ENCODE results near the gene DMD.

Gene DMD

GRCh38 chrX:31279359-31279758 is 1932.0 kb downstream of the DMD start:
- TF ChIP-seq CTCF (IDR thresholded peaks at IDR 0.05; ENCODE audit: low read depth, low read length, missing control alignments): no peak
- H3K4me3 ChIP-seq (ENCODE audit: low read depth, low read length): no peak overlapping the region
- DNase-seq (ENCODE audit: low read depth): no peak

GRCh38 chrX:31272472-31272775 is 1938.9 kb downstream of the DMD start:
- DNase-seq (ENCODE audit: low read depth): no peak
- no peak for TF ChIP-seq CTCF (IDR thresholded peaks at IDR 0.05; ENCODE audit: low read depth, low read length, missing control alignments)
- H3K4me3 ChIP-seq (ENCODE audit: low read depth, low read length): no peak overlapping the region

GRCh38 chrX:31271615-31272471 is 1939.5 kb downstream of the DMD start:
- no peak overlapping the region for H3K4me3 ChIP-seq (ENCODE audit: low read depth, low read length)
- TF ChIP-seq CTCF (IDR thresholded peaks at IDR 0.05; ENCODE audit: low read depth, low read length, missing control alignments): no peak
- DNase-seq (ENCODE audit: low read depth): no peak

- DNase-seq (ENCODE audit: low read depth): no peak
- no peak overlapping the region for H3K4me3 ChIP-seq (ENCODE audit: low read depth, low read length)
- TF ChIP-seq CTCF (IDR thresholded peaks at IDR 0.05; ENCODE audit: low read depth, low read length, missing control alignments): no peak
Measured at GRCh38 chrX:31269914-31270313, 1941.4 kb downstream of the DMD start.

GRCh38 chrX:31268359-31268758 is 1943.0 kb downstream of the DMD start:
- DNase-seq (ENCODE audit: low read depth): no peak
- TF ChIP-seq CTCF (IDR thresholded peaks at IDR 0.05; ENCODE audit: low read depth, low read length, missing control alignments): no peak
- no peak overlapping the region for H3K4me3 ChIP-seq (ENCODE audit: low read depth, low read length)

- DNase-seq (ENCODE audit: low read depth): no peak
- H3K4me3 ChIP-seq (ENCODE audit: low read depth, low read length): peak overlapping the region; percentile 68
- TF ChIP-seq CTCF (IDR thresholded peaks at IDR 0.05; ENCODE audit: low read depth, low read length, missing control alignments): no peak
Measured at GRCh38 chrX:31266203-31267076, 1944.9 kb downstream of the DMD start.

Measured in GM12864 (cell line).